Thoracic aorta (tissue), 2 donors: Measurements from ENCODE around the gene CHAMP1. TPM values are rescaled to one million over a fixed set of nuclear protein-coding genes. Genes with fewer than 3 reads are reported as not detected.

ENCODE experiments used
- ATAC-seq: fragments of 150-250 bp; one replicate; pipeline ENCODE4 v1.8.0; 2017; ENCODE audit warnings: low read depth; ENCODE audit not compliant: insufficient number of reproducible peaks, low FRiP score
- DNase-seq: peaks from one replicate; pipeline ENCODE4 v3.0.0-alpha.2; 2020; ENCODE audit warnings: low spot score
- H3K27ac ChIP-seq, 2 donors: fragments of 200-600 bp; sonication (generic); 1 replicate in 1 of 2; 2 replicates in 1 of 2; pipeline ENCODE4 v1.5.1; 2016; ENCODE audit warnings: mild to moderate bottlenecking in 2 of 2, moderate library complexity in 2 of 2
- H3K27me3 ChIP-seq: fragments of 200-600 bp; sonication (generic); replicated peaks from 2 replicates; pipeline ENCODE4 v1.6.0; 2016; ENCODE audit warnings: mild to moderate bottlenecking; ENCODE audit not compliant: insufficient read depth
- H3K36me3 ChIP-seq: fragments of 200-600 bp; sonication (generic); one replicate; pipeline ENCODE4 v1.5.1; 2016
- H3K4me1 ChIP-seq, 2 donors: fragments of 200-600 bp; sonication (generic); 1 replicate in 1 of 2; 2 replicates in 1 of 2; pipeline versions ENCODE4 v1.5.1 to v1.6.0; 2016; ENCODE audit warnings: low read depth in 2 of 2, mild to moderate bottlenecking in 1 of 2; ENCODE audit not compliant: control insufficient read depth in 1 of 2
- H3K4me3 ChIP-seq: fragments of 200-600 bp; sonication (generic); 2 replicates; pipeline ENCODE4 v1.5.1; 2016; ENCODE audit warnings: mild to moderate bottlenecking
- H3K9me3 ChIP-seq: fragments of 200-600 bp; sonication (generic); 2 replicates; pipeline ENCODE4 v1.5.1; 2016
- total RNA-seq, 2 donors: library from RNA; depleted of rRNA; stranded (reverse); fragments of >200 nt; gene quantifications; one replicate each; pipeline versions ENCODE4 v1.1.0 to v1.2.3, GENCODE V29; 2016
- TF ChIP-seq, protein P1 (sequence below): fragments of 200-600 bp; sonication (generic); IDR thresholded peaks from one replicate; pipeline ENCODE4 v1.5.1; 2019; ENCODE audit warnings: antibody characterized with exemption

The CHAMP1 gene
- total RNA-seq, 2 donors from 2014 or later: 20.7 to 30.2 TPM

DNA sequence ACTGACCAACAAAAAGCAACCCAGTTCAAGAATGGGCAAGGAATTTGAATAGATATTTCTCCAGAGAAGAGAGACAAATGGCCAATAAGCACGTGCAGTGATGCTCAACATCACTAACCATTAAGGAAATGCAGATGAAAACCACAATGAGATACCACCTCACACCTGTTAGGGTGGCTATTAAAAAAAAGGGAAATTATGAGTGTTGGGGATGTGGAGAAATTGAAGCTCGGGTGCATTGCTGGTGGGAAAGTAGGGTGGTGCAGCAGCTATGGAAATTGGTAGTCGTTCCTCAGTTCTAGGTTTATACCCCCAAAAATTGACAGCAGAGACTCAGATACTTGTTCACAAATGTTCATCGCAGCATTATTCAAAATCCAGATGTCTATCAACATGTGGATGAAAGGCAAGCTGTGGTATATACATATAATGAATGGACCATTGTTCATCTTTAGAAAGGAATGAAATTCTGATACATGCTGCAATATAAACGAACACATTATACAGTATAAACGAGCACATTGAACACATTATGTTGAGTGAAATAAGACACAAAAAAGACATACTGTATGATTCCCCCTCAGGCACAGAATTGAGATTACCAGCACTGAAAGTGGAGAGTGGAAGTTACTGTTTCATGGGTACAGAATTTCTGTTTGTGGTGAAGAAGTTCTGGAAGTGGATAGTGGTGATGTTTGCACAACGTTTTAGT lies 927 bp downstream of the CHAMP1 start:
- Histone ChIP-seq H3K27me3 (no peaks in the 10 kb centered on the region), H3K27ac (peak overlapping the region; percentile 81 to 86), H3K9me3 (no peaks in the 10 kb centered on the region), H3K4me1 (peaks cover 19 to 50% of the 10 kb centered on the region in 2 donors), H3K4me3 (peak overlapping the region; percentile 82), H3K36me3 (no peaks in the 10 kb centered on the region)
- no peak for DNase-seq
- no peak for ATAC-seq
- TF ChIP-seq, protein P1, sequence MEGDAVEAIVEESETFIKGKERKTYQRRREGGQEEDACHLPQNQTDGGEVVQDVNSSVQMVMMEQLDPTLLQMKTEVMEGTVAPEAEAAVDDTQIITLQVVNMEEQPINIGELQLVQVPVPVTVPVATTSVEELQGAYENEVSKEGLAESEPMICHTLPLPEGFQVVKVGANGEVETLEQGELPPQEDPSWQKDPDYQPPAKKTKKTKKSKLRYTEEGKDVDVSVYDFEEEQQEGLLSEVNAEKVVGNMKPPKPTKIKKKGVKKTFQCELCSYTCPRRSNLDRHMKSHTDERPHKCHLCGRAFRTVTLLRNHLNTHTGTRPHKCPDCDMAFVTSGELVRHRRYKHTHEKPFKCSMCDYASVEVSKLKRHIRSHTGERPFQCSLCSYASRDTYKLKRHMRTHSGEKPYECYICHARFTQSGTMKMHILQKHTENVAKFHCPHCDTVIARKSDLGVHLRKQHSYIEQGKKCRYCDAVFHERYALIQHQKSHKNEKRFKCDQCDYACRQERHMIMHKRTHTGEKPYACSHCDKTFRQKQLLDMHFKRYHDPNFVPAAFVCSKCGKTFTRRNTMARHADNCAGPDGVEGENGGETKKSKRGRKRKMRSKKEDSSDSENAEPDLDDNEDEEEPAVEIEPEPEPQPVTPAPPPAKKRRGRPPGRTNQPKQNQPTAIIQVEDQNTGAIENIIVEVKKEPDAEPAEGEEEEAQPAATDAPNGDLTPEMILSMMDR: no peak

DNA sequence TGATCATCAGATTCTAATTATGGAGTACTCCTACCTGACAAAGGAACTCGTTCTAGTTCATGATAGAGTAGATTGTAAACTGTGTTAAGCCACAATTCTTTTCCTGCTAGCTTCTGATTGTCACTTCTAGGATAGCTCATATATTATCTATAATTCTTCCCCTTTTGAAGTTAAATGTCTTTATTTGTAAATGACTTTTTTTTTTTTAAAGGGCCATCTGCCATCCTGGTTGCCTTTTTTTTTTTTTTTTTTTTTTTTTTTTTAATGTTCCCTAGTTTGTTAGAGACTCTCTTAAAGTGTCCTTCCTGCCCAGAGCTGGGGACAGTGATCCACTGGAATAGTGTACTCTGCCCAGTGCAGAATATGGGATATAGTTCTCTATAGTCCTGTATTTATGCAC lies 4.3 kb downstream of the CHAMP1 start:
- Histone ChIP-seq H3K4me1 (peaks cover 16 to 47% of the 10 kb centered on the region in 2 donors), H3K4me3 (no peak overlapping the region), H3K27me3 (no peaks in the 10 kb centered on the region), H3K36me3 (peaks cover 11% of the 10 kb centered on the region), H3K27ac (no peak overlapping the region), H3K9me3 (no peaks in the 10 kb centered on the region)
- TF ChIP-seq, protein P1: no peak
- DNase-seq: no peak
- ATAC-seq: no peak

DNA sequence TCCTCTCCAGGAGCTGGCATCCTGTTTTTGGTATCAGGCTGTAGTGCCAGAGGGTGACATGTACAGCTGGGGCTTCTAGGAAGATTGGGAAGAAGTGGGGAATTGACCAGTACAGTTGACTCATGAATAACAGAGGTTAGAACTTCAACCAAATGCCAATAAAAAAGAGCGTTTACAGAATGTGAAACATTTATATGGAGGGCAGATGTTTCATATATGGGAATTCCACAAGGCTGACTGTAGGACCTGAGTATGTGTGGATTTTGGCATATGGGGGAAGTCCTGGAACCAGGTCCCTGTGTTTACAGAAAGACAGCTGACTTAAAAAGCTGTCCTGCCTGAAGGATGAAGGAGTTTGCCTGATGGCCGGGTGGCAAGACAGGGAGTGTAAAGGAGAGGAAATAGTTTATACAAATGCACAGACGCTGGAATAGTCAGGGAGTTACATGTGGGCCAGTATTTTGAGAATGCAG lies 5.2 kb downstream of the CHAMP1 start:
- DNase-seq (no peak), ATAC-seq (no peak)
- H3K9me3 ChIP-seq: no peaks in the 10 kb centered on the region

DNA sequence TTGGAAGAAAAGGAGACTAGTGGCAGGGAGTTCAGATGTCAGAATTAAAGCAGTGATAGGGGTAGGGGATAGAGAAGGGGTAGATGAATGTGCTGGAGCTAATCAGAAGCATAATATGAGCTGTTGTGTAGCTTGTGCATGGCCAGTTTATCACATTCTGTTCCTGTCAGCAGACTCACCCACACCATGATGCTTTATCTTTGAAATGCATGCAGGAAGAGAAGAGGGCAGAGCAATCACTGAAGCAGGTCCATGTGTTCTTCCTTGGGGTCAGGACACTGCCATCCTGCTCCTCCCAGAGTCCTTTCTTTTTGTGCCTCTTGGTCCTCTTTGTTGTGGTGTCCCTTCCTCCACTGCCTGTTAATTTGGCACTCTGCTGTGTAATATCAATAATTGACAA lies 5.8 kb downstream of the CHAMP1 start:
- peaks cover 14 to 46% of the 10 kb centered on the region in 2 donors for H3K4me1 ChIP-seq
- no peaks in the 10 kb centered on the region for H3K9me3 ChIP-seq
- H3K27ac ChIP-seq: no peak overlapping the region
- H3K36me3 ChIP-seq: peaks cover 25% of the 10 kb centered on the region
- H3K4me3 ChIP-seq: no peak overlapping the region
- H3K27me3 ChIP-seq: no peaks in the 10 kb centered on the region
- DNase-seq (no peak), ATAC-seq (no peak)
- TF ChIP-seq, protein P1: no peak

More for the DNA sequence above, 5.2 kb downstream of the CHAMP1 start:
- no peaks in the 10 kb centered on the region for H3K27me3 ChIP-seq
- no peak overlapping the region for H3K27ac ChIP-seq
- H3K36me3 ChIP-seq: peaks cover 20% of the 10 kb centered on the region
- H3K4me3 ChIP-seq: no peak overlapping the region
- peaks cover 15 to 46% of the 10 kb centered on the region in 2 donors for H3K4me1 ChIP-seq
- TF ChIP-seq, protein P1: no peak

DNA sequence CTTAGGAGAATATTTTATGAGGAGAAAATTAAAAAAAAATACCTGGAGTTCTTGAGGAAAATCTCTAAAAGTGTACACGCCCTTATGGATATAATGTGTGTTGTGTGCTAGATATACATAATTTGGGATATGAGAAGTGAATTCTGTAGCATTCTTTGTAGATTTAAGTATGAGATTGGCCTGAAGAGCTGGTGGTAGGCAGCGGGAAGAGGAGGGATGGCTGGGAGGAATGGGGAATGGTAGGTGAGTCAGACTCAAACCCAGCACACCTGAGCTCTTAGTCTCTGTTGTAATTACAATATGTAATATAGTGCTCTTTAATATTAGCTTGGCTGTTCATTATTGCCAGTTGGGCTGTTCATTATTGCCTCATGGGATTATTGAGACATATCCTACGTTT lies 7.0 kb downstream of the CHAMP1 start:
- Histone ChIP-seq H3K27ac (no peak overlapping the region), H3K4me3 (no peak overlapping the region), H3K27me3 (no peaks in the 10 kb centered on the region), H3K9me3 (no peaks in the 10 kb centered on the region), H3K36me3 (peaks cover 25% of the 10 kb centered on the region), H3K4me1 (peaks cover 3 to 34% of the 10 kb centered on the region in 2 donors)
- TF ChIP-seq, protein P1: no peak
- ATAC-seq (no peak), DNase-seq (no peak)
